OCI-LY3 (cell line): Measurements from ENCODE around the gene LINC01488.
A peak's percentile ranks its signal among the peaks of the same experiment; 100 is the strongest.

ENCODE experiments used
- H2AFZ ChIP-seq: fragments of 200-600, 300-600 bp; shearing (Covaris generic); 2 replicates; pipeline ENCODE4 v1.6.0; 2014; ENCODE audit warnings: antibody characterized with exemption, low read depth, low read length
- H3K27ac ChIP-seq: fragments of 200-600, 300-600 bp; sonication (generic); 2 replicates; pipeline ENCODE4 v1.5.1; 2014; ENCODE audit warnings: mild to moderate bottlenecking, low read length, moderate library complexity, mixed read lengths
- H3K27me3 ChIP-seq: fragments of 200-600, 300-600 bp; sonication (generic); 2 replicates; pipeline ENCODE4 v1.6.1; 2014; ENCODE audit warnings: low read depth, low read length, mixed read lengths
- H3K36me3 ChIP-seq: fragments of 200-600, 300-600 bp; sonication (generic); replicated peaks from 2 replicates; pipeline ENCODE3; 2014; ENCODE audit warnings: low read depth, low read length, mixed read lengths
- H3K4me1 ChIP-seq: fragments of 300-600, 200-600 bp; sonication (generic); 2 replicates; pipeline ENCODE4 v1.6.1; 2014; ENCODE audit warnings: low read length, mixed read lengths
- H3K4me2 ChIP-seq: fragments of 200-600, 300-600 bp; sonication (generic); 2 replicates; pipeline ENCODE4 v1.6.1; 2014; ENCODE audit warnings: low read length, mixed read lengths
- H3K4me3 ChIP-seq: fragments of 300-600, 200-600 bp; sonication (generic); 2 replicates; pipeline ENCODE4 v1.5.1; 2014; ENCODE audit warnings: antibody characterized with exemption, mild to moderate bottlenecking, low read length, moderate library complexity
- H3K79me2 ChIP-seq: fragments of 300-600, 200-600 bp; shearing (Covaris generic); 2 replicates; pipeline ENCODE4 v1.6.1; 2014; ENCODE audit warnings: mild to moderate bottlenecking, low read length, mixed read lengths
- H3K9ac ChIP-seq: fragments of 300-600, 200-600 bp; shearing (Covaris generic); 2 replicates; pipeline ENCODE4 v1.6.0; 2014; ENCODE audit warnings: mild to moderate bottlenecking, low read length, moderate library complexity
- H3K9me3 ChIP-seq: fragments of 200-600, 300-600 bp; shearing (Covaris generic); 2 replicates; pipeline ENCODE4 v1.6.1; 2014; ENCODE audit warnings: low read length, mixed read lengths; ENCODE audit not compliant: insufficient read depth
- H4K20me1 ChIP-seq: fragments of 200-600, 300-600 bp; sonication (generic); 2 replicates; pipeline ENCODE4 v1.6.1; 2016; ENCODE audit warnings: low read length, mixed read lengths; ENCODE audit not compliant: insufficient read depth
- CTCF ChIP-seq: fragments of 200-600, 300-600 bp; sonication (generic); IDR thresholded peaks from 2 replicates; pipeline ENCODE4 v1.5.1; 2014; ENCODE audit warnings: antibody characterized with exemption, low read length, low read depth
- EZH2phosphoT487 ChIP-seq: fragments of 200-600 bp; shearing (Covaris generic); IDR thresholded peaks from 2 replicates; pipeline ENCODE4 v1.6.1; 2018; ENCODE audit warnings: antibody characterized with exemption, mixed run types, low read depth

LINC01488 gene

DNA sequence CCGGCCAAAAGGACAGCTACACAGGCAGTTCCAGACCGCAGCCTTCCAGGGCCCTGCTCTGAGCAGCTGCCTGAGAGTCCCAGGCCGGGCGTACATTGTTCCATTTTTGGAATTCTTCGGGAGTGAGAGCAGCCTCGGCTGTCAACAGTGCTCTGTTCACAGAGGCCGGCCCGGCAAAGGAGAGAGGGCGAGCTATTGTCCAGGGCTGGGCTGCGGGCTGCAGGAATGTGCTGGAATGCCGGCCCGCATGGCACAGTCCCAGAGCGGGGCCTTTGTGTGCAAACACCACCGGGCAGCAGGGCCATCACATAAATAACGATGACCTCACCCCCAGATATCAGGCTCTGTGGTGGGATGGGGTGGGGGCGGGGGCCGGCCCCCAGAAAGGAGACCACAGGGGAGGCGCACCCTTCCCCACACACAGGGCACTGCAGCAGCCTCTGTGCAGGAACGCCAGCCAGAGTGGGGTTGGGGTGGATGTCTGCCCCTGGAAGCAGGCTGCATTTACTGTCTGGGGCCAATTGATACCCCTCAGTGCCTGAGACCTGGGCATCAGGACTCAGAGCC lies 15.8 kb downstream of the LINC01488 start:
- Histone ChIP-seq H3K9ac (no peak overlapping the region), H2AFZ (no peak overlapping the region), H3K4me1 (peaks cover 40% of the 10 kb centered on the region), H3K4me3 (no peak overlapping the region), H3K9me3 (no peaks in the 10 kb centered on the region), H4K20me1 (no peaks in the 10 kb centered on the region), H3K36me3 (peaks cover 4% of the 10 kb centered on the region), H3K4me2 (no peak overlapping the region), H3K27me3 (peaks cover 17% of the 10 kb centered on the region), H3K27ac (no peak overlapping the region), H3K79me2 (no peaks in the 10 kb centered on the region)
- TF ChIP-seq EZH2phosphoT487 (no peak), CTCF (no peak)

- Histone ChIP-seq H2AFZ (no peak overlapping the region), H4K20me1 (no peaks in the 10 kb centered on the region), H3K4me3 (peak overlapping the region; percentile 67), H3K9me3 (no peaks in the 10 kb centered on the region), H3K4me1 (peaks cover 54% of the 10 kb centered on the region), H3K27ac (peak overlapping the region; percentile 93), H3K36me3 (peaks cover 8% of the 10 kb centered on the region), H3K79me2 (no peaks in the 10 kb centered on the region), H3K9ac (peak overlapping the region; percentile 72; the same call in 1 of the 2 replicates), H3K27me3 (peaks cover 10% of the 10 kb centered on the region), H3K4me2 (peak overlapping the region; percentile 90)
- TF ChIP-seq EZH2phosphoT487, result no peak
- no peak for TF ChIP-seq CTCF
Measured at GRCh38 chr11:69498614-69499175, 17.2 kb downstream of the LINC01488 start.

- Histone ChIP-seq H2AFZ (peak overlapping the region; percentile 40; the same call in 1 of the 2 replicates), H3K4me2 (peak overlapping the region; percentile 90), H3K79me2 (no peaks in the 10 kb centered on the region), H3K9ac (peak overlapping the region; percentile 72; the same call in 1 of the 2 replicates), H3K9me3 (no peaks in the 10 kb centered on the region), H3K27ac (peak overlapping the region; percentile 93), H4K20me1 (no peaks in the 10 kb centered on the region), H3K36me3 (peaks cover 8% of the 10 kb centered on the region), H3K4me1 (peaks cover 54% of the 10 kb centered on the region), H3K4me3 (peak overlapping the region; percentile 67), H3K27me3 (peaks cover 6% of the 10 kb centered on the region; the same call in 1 of the 2 replicates)
- no peak for TF ChIP-seq EZH2phosphoT487
- no peak for TF ChIP-seq CTCF
Measured at GRCh38 chr11:69499186-69499917, 17.9 kb downstream of the LINC01488 start.

- Histone ChIP-seq H3K4me1 (peaks cover 54% of the 10 kb centered on the region), H3K36me3 (peaks cover 8% of the 10 kb centered on the region), H3K79me2 (no peaks in the 10 kb centered on the region), H3K9me3 (no peaks in the 10 kb centered on the region), H3K27ac (peak overlapping the region; percentile 93), H3K4me2 (peak overlapping the region; percentile 90), H3K4me3 (peak overlapping the region; percentile 67), H3K27me3 (0 out of 2 replicates have a peak, but pooled peaks cover under 1% of the 10 kb centered on the region), H3K9ac (peak overlapping the region; percentile 72), H2AFZ (peak overlapping the region; percentile 40; the same call in 1 of the 2 replicates), H4K20me1 (no peaks in the 10 kb centered on the region)
- peak; percentile 21 for TF ChIP-seq CTCF
- no peak for TF ChIP-seq EZH2phosphoT487
Measured at GRCh38 chr11:69499918-69500284, 18.4 kb downstream of the LINC01488 start.
